OCI-LY1 (cell line): Measurements from ENCODE around the gene ELMOD3.

Source experiments
- H2AFZ ChIP-seq: fragments of 200-600 bp; sonication (generic), shearing (Covaris generic); 2 replicates; pipeline ENCODE4 v1.6.0; 2014; ENCODE audit warnings: antibody characterized with exemption, mild to moderate bottlenecking, low read length
- H3F3A ChIP-seq: fragments of 200-600 bp; sonication (generic), shearing (Covaris generic); 2 replicates; pipeline ENCODE4 v1.6.0; 2014; ENCODE audit warnings: mild to moderate bottlenecking, antibody characterized with exemption, low read length, moderate library complexity; ENCODE audit not compliant: insufficient read depth
- H3K27ac ChIP-seq: fragments of 200-600 bp; sonication (generic); 2 replicates; pipeline ENCODE4 v1.5.1; 2014; ENCODE audit warnings: low read length, mixed run types, mild to moderate bottlenecking, low read depth; ENCODE audit not compliant: poor library complexity, severe bottlenecking
- H3K27me3 ChIP-seq: fragments of 200-600 bp; sonication (generic); 2 replicates; pipeline ENCODE4 v1.6.0; 2014; ENCODE audit warnings: antibody characterized with exemption, mild to moderate bottlenecking, low read length, moderate library complexity; ENCODE audit not compliant: insufficient read depth
- H3K36me3 ChIP-seq: fragments of 200-600 bp; sonication (generic); 2 replicates; pipeline ENCODE4 v1.6.1; 2014; ENCODE audit warnings: mild to moderate bottlenecking, antibody characterized with exemption, low read length, moderate library complexity, mixed read lengths; ENCODE audit not compliant: insufficient read depth
- H3K4me1 ChIP-seq: fragments of 200-600 bp; sonication (generic); 2 replicates; pipeline ENCODE4 v1.5.1; 2014; ENCODE audit warnings: mild to moderate bottlenecking, low read length, moderate library complexity; ENCODE audit not compliant: insufficient read depth, severe bottlenecking
- H3K4me2 ChIP-seq: fragments of 200-600 bp; sonication (generic), shearing (Covaris generic); 2 replicates; pipeline ENCODE4 v1.6.1; 2014; ENCODE audit warnings: low read length
- H3K4me3 ChIP-seq: fragments of 200-600 bp; sonication (generic); 2 replicates; pipeline ENCODE4 v1.5.1; 2014; ENCODE audit warnings: low read length, low read depth, mild to moderate bottlenecking, mixed read lengths; ENCODE audit not compliant: poor library complexity, severe bottlenecking
- H3K79me2 ChIP-seq: fragments of 200-600 bp; shearing (Covaris generic); 2 replicates; pipeline ENCODE4 v1.6.1; 2016; ENCODE audit warnings: mixed run types, low read length, mixed read lengths; ENCODE audit not compliant: insufficient read depth
- H3K9ac ChIP-seq: fragments of 200-600 bp; sonication (generic), shearing (Covaris generic); 2 replicates; pipeline ENCODE4 v1.6.1; 2014; ENCODE audit warnings: mild to moderate bottlenecking, low read length, mixed read lengths
- H3K9me2 ChIP-seq: fragments of 200-600 bp; sonication (generic), shearing (Covaris generic); 2 replicates; pipeline ENCODE4 v1.6.1; 2014; ENCODE audit warnings: low read depth, mild to moderate bottlenecking, low read length, mixed read lengths
- H3K9me3 ChIP-seq: fragments of 200-600 bp; shearing (Covaris generic); 2 replicates; pipeline ENCODE4 v1.6.1; 2014; ENCODE audit warnings: low read length, mixed read lengths
- H4K20me1 ChIP-seq: fragments of 200-600 bp; sonication (generic), shearing (Covaris generic); 2 replicates; pipeline ENCODE4 v1.6.0; 2016; ENCODE audit warnings: mild to moderate bottlenecking, low read length; ENCODE audit not compliant: insufficient read depth
- EZH2 ChIP-seq: fragments of 200-600 bp; sonication (generic), shearing (Covaris generic); IDR thresholded peaks from 2 replicates; pipeline ENCODE4 v1.8.0; 2017; ENCODE audit warnings: borderline replicate concordance, mixed run types, mild to moderate bottlenecking, antibody characterized with exemption, low read length, moderate library complexity, mixed read lengths
- TF ChIP-seq, protein P1 (sequence below): fragments of 200-600 bp; sonication (generic), shearing (Covaris generic); IDR thresholded peaks from 2 replicates; pipeline ENCODE4 v1.5.1; 2017; ENCODE audit warnings: mild to moderate bottlenecking, antibody characterized with exemption, low read length, moderate library complexity, mixed read lengths

The ELMOD3 gene

DNA sequence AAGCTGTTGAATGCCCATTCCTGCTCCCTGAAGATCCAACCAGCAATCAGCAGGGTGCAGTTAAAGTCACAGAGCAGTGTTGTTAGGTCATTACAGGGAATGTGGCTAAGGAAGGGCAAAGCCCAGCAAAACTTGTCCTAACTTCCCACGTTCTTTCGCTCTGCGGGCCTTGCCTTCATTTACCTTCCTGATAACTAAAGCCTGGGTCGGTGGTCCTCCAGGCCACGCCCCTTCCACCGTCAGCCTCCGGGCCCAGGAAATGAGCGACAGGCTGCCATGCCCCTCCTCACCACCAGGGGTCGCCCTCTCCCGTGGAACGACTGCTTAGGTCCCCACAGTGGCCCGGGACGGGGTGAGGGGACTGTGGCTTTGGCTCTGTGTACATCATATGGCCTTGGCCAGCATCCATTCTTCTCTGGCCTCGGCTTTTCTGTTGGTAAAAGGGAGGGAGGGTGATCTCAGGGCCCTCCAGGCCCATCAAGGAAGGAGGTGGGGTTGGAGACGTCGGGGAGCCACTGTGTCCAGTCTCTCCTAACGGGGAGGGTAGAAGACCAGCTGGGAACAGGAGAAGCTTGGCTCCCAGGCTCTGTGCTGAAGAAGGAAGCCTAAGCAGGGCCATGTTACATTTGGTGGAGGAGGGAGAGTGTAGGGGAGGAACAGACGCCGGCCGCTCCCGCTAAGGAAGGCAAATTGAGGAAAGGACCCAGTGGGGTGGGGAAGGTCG is 66.1 kb downstream of the ELMOD3 start:
- H3K79me2 ChIP-seq = no peaks in the 10 kb centered on the region
- peaks cover 36% of the 10 kb centered on the region for H3K4me1 ChIP-seq
- H3K9me2 ChIP-seq = no peaks in the 10 kb centered on the region
- H3K4me2 ChIP-seq = peak overlapping the region; percentile 68
- no peaks in the 10 kb centered on the region for H3K36me3 ChIP-seq
- H3K9me3 ChIP-seq = no peaks in the 10 kb centered on the region
- no peaks in the 10 kb centered on the region for H4K20me1 ChIP-seq
- no peaks in the 10 kb centered on the region for H3K27me3 ChIP-seq
- TF ChIP-seq, protein P1, sequence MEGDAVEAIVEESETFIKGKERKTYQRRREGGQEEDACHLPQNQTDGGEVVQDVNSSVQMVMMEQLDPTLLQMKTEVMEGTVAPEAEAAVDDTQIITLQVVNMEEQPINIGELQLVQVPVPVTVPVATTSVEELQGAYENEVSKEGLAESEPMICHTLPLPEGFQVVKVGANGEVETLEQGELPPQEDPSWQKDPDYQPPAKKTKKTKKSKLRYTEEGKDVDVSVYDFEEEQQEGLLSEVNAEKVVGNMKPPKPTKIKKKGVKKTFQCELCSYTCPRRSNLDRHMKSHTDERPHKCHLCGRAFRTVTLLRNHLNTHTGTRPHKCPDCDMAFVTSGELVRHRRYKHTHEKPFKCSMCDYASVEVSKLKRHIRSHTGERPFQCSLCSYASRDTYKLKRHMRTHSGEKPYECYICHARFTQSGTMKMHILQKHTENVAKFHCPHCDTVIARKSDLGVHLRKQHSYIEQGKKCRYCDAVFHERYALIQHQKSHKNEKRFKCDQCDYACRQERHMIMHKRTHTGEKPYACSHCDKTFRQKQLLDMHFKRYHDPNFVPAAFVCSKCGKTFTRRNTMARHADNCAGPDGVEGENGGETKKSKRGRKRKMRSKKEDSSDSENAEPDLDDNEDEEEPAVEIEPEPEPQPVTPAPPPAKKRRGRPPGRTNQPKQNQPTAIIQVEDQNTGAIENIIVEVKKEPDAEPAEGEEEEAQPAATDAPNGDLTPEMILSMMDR = peak; percentile 99
- no peak for TF ChIP-seq EZH2
- peak overlapping the region; percentile 32 for H2AFZ ChIP-seq
- H3K9ac ChIP-seq = peak overlapping the region; percentile 27; the same call in 1 of the 2 replicates
- H3F3A ChIP-seq = no peaks in the 10 kb centered on the region
- H3K4me3 ChIP-seq = peak overlapping the region; percentile 35
- H3K27ac ChIP-seq = peak overlapping the region; percentile 80

DNA sequence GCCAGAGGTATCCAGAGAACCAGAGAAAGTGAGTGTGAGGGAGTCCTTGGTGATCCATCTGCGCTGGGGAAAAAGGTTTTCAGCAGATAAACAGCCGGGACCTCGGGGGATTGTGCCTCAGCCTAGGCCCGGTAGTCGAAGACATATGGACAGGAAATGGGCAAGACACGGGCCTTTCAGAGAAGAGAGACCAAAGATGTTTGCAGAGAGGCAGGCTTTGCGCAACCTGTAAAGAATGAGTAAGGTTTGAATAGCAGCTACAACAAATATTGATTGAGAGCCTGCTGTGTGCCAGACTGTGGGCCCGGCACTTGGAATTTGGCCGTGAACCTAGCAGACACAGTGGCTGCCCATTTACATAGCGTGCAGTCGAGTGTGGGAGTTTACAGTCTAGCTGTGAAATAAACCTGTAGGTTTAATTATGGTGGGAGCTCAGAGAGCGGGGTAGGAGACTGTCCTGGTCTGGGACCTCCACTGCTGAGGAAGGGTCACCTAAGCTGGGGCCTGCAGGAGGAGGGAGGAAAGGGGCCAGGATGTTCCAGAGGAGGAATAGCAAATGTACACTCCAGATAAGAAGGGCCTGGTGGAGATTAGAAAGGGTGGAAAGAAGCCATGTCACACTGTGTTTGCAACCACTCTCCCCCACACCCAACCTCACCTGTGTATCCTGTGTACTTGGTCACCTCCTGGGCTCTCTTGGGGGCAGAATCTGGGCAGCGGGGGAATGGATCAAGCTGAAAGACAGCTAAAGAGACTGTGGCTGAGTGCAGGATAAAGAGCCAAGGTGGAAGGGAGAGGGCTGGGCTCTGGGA is 66.9 kb downstream of the ELMOD3 start:
- Histone ChIP-seq H3K36me3 (no peaks in the 10 kb centered on the region), H3K9me2 (no peaks in the 10 kb centered on the region), H3K9ac (peak overlapping the region; percentile 27; the same call in 1 of the 2 replicates), H4K20me1 (no peaks in the 10 kb centered on the region), H3K4me3 (peak overlapping the region; percentile 12), H3K4me2 (peak overlapping the region; percentile 68; the same call in 1 of the 2 replicates), H3K9me3 (no peaks in the 10 kb centered on the region), H3K4me1 (peaks cover 36% of the 10 kb centered on the region), H3K79me2 (no peaks in the 10 kb centered on the region), H3K27ac (no peak overlapping the region), H3K27me3 (no peaks in the 10 kb centered on the region), H2AFZ (peak overlapping the region; percentile 32), H3F3A (no peaks in the 10 kb centered on the region)
- TF ChIP-seq, protein P1 = no peak
- no peak for TF ChIP-seq EZH2

DNA sequence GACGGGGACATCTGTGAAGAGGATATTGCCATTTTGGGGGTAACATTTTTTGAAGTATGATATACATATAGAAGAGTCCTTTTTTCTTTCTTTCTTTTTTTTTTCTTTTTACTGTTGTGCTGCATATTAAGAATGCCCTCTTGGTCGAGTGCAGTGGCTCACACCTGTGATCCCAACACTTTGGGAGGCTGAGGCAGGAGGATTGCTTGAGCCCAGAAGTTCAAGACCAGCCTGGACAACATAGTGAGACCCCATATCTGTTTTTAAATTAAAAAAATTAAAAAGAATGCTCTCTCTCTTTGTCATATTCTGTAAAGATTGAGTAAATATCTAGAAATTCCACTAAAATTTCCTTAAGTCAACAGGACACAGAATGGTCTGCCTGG is 67.5 kb downstream of the ELMOD3 start:
- TF ChIP-seq EZH2 = no peak
- TF ChIP-seq, protein P1 = no peak
- H3K4me1 ChIP-seq = peaks cover 36% of the 10 kb centered on the region
- no peak overlapping the region for H3K27ac ChIP-seq
- no peaks in the 10 kb centered on the region for H3K27me3 ChIP-seq
- no peaks in the 10 kb centered on the region for H3F3A ChIP-seq
- no peaks in the 10 kb centered on the region for H3K79me2 ChIP-seq
- no peak overlapping the region for H3K4me2 ChIP-seq
- H2AFZ ChIP-seq = no peak overlapping the region
- no peaks in the 10 kb centered on the region for H4K20me1 ChIP-seq
- no peaks in the 10 kb centered on the region for H3K36me3 ChIP-seq
- no peaks in the 10 kb centered on the region for H3K9me3 ChIP-seq
- no peaks in the 10 kb centered on the region for H3K9me2 ChIP-seq
- no peak overlapping the region for H3K4me3 ChIP-seq
- no peak overlapping the region for H3K9ac ChIP-seq
